Stomach smooth muscle (tissue), 2 donors: ENCODE results near the gene EXOSC10.

Experiments used
- H3K27ac ChIP-seq: one replicate; pipeline ENCODE4 v1.7.0; 2013; ENCODE audit warnings: mild to moderate bottlenecking, low read length, inconsistent platforms
- H3K27me3 ChIP-seq, 2 donors: one replicate each; pipeline ENCODE4 v1.7.0; 2013; ENCODE audit warnings: low read length in 2 of 2; ENCODE audit not compliant: insufficient read depth in 2 of 2, control insufficient read depth in 1 of 2
- H3K36me3 ChIP-seq, 2 donors: one replicate each; pipeline ENCODE4 v1.7.0; 2013; ENCODE audit warnings: low read length in 2 of 2; ENCODE audit not compliant: control insufficient read depth in 2 of 2, insufficient read depth in 2 of 2
- H3K4me1 ChIP-seq: one replicate; pipeline ENCODE4 v1.7.0; 2013; ENCODE audit warnings: low read length; ENCODE audit not compliant: control insufficient read depth, insufficient read depth
- H3K4me3 ChIP-seq, 2 donors: one replicate each; pipeline ENCODE4 v1.7.0; 2013; ENCODE audit warnings: low read length in 2 of 2
- H3K9ac ChIP-seq, 2 donors: one replicate each; pipeline ENCODE4 v1.7.0; 2013; ENCODE audit warnings: low read length in 2 of 2, mild to moderate bottlenecking in 1 of 2
- H3K9me3 ChIP-seq, 2 donors: one replicate each; pipeline ENCODE4 v1.7.0; 2013; ENCODE audit warnings: low read length in 2 of 2; ENCODE audit not compliant: control insufficient read depth in 2 of 2
- donor health status: healthy.
- donor health status: Pancreatic carcinoma.

EXOSC10 gene

DNA sequence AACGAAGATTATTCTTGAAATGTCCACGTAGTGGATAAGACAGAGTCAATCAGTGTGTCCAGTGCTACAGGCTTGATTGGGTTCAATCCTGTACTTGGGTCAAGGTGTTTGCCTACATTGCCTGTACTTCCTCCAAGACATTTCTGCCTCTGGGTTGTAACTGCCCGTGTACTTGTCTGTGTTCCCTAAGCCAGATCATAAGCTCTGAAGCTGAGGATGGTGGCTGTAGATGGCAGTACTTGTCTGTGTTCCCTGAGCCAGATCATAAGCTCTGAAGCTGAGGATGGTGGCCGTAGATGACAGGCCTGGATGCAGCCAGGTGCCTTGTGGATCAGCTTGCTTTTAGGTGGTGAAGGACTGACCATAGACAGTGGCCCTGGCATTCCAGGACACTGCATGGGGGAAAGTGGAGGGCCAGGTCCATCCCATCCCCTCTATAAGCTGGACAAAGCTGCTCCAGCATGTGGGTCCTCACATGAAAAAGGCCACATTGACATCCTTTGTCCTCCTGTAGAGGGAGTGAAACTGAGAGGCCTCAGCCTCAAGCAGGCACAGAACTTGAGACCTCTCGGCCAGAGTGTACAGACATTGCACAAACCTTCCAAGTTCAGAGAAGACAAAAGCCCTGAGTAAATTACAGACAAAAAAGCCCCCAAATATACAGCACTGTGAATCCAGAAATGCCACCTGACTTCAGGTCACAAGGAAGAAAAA is 37.9 kb downstream of the EXOSC10 start:
- Histone ChIP-seq H3K9ac (peak overlapping the region in 1 of 2 donors; percentile 21), H3K4me1 (peaks cover 18% of the 10 kb centered on the region), H3K27ac (no peak overlapping the region), H3K27me3 (no peaks in the 10 kb centered on the region), H3K9me3 (peaks cover 0 to 3% of the 10 kb centered on the region in 2 donors), H3K36me3 (peaks cover 9 to 12% of the 10 kb centered on the region in 2 donors), H3K4me3 (no peak overlapping the region)

GRCh38 chr1:11059968-11060830 is 39.5 kb downstream of the EXOSC10 start, which contains the start of gene SRM:
TSS of gene SRM (minus strand) at chr1:11060018. CDS start at chr1:11059943, 75 bp downstream.
- Histone ChIP-seq H3K9ac (peak within 1 kb of the TSS; percentile 80 to 88), H3K9me3 (peaks cover 0 to 3% of the 10 kb centered on the region in 2 donors), H3K36me3 (peaks cover 8% of the 10 kb centered on the region in 2 donors), H3K27me3 (no peaks in the 10 kb centered on the region), H3K4me3 (peak within 1 kb of the TSS; percentile 75 to 91), H3K27ac (peak within 1 kb of the TSS; percentile 60), H3K4me1 (peaks cover 18% of the 10 kb centered on the region)

GRCh38 chr1:11059155-11059967 is 40.3 kb downstream of the EXOSC10 start:
- Histone ChIP-seq H3K9ac (peak overlapping the region; percentile 80 to 88), H3K27ac (no peak overlapping the region), H3K4me1 (peaks cover 18% of the 10 kb centered on the region), H3K27me3 (no peaks in the 10 kb centered on the region), H3K4me3 (peak overlapping the region; percentile 75 to 83), H3K9me3 (no peaks in the 10 kb centered on the region), H3K36me3 (peaks cover 3 to 5% of the 10 kb centered on the region in 2 donors)

GRCh38 chr1:11058595-11059154 is 41.0 kb downstream of the EXOSC10 start:
- Histone ChIP-seq H3K4me3 (peak overlapping the region; percentile 75 to 83), H3K36me3 (peaks cover 3 to 5% of the 10 kb centered on the region in 2 donors), H3K27ac (no peak overlapping the region), H3K4me1 (peaks cover 18% of the 10 kb centered on the region), H3K9me3 (no peaks in the 10 kb centered on the region), H3K27me3 (no peaks in the 10 kb centered on the region), H3K9ac (peak overlapping the region; percentile 80 to 88)

- Histone ChIP-seq H3K9me3 (no peaks in the 10 kb centered on the region), H3K9ac (no peak overlapping the region), H3K27me3 (peaks cover 4 to 6% of the 10 kb centered on the region in 2 donors), H3K36me3 (peaks cover 3 to 5% of the 10 kb centered on the region in 2 donors), H3K27ac (no peak overlapping the region), H3K4me3 (no peak overlapping the region), H3K4me1 (peaks cover 19% of the 10 kb centered on the region)
Observed at GRCh38 chr1:11058026-11058425, 41.6 kb downstream of the EXOSC10 start.

- Histone ChIP-seq H3K9ac (no peak overlapping the region), H3K27ac (no peak overlapping the region), H3K4me3 (no peak overlapping the region), H3K36me3 (peaks cover 3 to 5% of the 10 kb centered on the region in 2 donors), H3K9me3 (no peaks in the 10 kb centered on the region), H3K4me1 (peaks cover 23% of the 10 kb centered on the region), H3K27me3 (peaks cover 8 to 11% of the 10 kb centered on the region in 2 donors)
Observed at GRCh38 chr1:11057477-11057876, 42.2 kb downstream of the EXOSC10 start.

- H3K27ac ChIP-seq: no peak overlapping the region
- H3K9ac ChIP-seq: no peak overlapping the region
- H3K4me3 ChIP-seq: no peak overlapping the region
- H3K4me1 ChIP-seq: peaks cover 23% of the 10 kb centered on the region
- no peaks in the 10 kb centered on the region for H3K9me3 ChIP-seq
- peaks cover 3 to 5% of the 10 kb centered on the region in 2 donors for H3K36me3 ChIP-seq
- H3K27me3 ChIP-seq: peaks cover 9 to 15% of the 10 kb centered on the region in 2 donors
Observed at GRCh38 chr1:11056504-11056903, 43.2 kb downstream of the EXOSC10 start.

DNA sequence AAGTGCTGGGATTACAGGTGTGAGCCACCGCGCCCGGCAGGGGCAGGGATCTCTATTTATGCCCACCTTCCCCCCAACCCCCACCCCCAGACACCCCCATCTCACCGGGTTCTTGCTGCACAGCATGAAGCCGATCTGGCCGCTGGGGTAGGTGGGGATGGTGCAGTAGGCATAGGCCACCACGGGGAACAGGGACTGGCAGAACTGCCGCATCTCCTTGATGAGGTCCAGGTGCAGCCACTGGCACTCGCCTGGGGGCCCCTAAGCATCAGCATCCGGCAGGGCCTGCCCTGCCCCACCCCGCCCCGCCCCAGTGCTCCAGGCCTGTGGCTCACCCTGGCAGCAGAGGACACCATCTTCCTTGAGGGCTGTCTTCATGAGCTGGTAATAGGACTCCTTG is 44.0 kb downstream of the EXOSC10 start:
- Histone ChIP-seq H3K9ac (no peak overlapping the region), H3K36me3 (peaks cover 3 to 5% of the 10 kb centered on the region in 2 donors), H3K9me3 (no peaks in the 10 kb centered on the region), H3K27ac (no peak overlapping the region), H3K27me3 (peaks cover 9 to 15% of the 10 kb centered on the region in 2 donors), H3K4me1 (peaks cover 18% of the 10 kb centered on the region), H3K4me3 (no peak overlapping the region)

GRCh38 chr1:11054666-11055065 is 45.0 kb downstream of the EXOSC10 start:
- peaks cover 3 to 5% of the 10 kb centered on the region in 2 donors for H3K36me3 ChIP-seq
- H3K4me3 ChIP-seq: no peak overlapping the region
- H3K9me3 ChIP-seq: no peaks in the 10 kb centered on the region
- H3K9ac ChIP-seq: no peak overlapping the region
- no peak overlapping the region for H3K27ac ChIP-seq
- peaks cover 16% of the 10 kb centered on the region for H3K4me1 ChIP-seq
- H3K27me3 ChIP-seq: peaks cover 9 to 15% of the 10 kb centered on the region in 2 donors

DNA sequence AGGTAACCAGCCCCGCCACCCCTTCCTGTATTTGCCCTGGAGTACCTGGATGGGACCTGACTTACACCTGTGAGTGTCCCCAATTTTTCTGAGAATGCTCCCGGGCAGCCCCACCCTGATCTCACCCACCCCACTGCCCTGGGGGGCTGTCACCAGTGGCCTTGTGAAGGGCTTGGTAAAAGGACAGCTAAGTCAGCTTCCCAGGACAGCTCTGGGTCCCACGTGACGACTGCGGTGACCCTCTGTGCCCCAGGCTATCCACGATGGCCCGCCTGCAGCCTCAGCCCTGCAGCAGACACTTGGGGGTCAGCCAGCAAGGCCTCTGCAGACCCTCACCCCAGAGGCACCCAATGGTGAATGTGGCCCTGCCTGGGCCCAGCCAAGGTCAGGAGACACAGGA is 45.5 kb downstream of the EXOSC10 start:
- Histone ChIP-seq H3K4me1 (peaks cover 12% of the 10 kb centered on the region), H3K9me3 (no peaks in the 10 kb centered on the region), H3K4me3 (no peak overlapping the region), H3K27ac (no peak overlapping the region), H3K9ac (no peak overlapping the region), H3K27me3 (peaks cover 9 to 15% of the 10 kb centered on the region in 2 donors), H3K36me3 (peaks cover 3 to 5% of the 10 kb centered on the region in 2 donors)
